GM18858 (cell line): ENCODE data around the gene SCARB2.

Source experiments
- ATAC-seq: cut with Tn5 transposase; IDR thresholded peaks from one replicate; pipeline ENCODE4 v1.9.1; 2021; ENCODE audit not compliant: unreplicated experiment

SCARB2 gene

DNA sequence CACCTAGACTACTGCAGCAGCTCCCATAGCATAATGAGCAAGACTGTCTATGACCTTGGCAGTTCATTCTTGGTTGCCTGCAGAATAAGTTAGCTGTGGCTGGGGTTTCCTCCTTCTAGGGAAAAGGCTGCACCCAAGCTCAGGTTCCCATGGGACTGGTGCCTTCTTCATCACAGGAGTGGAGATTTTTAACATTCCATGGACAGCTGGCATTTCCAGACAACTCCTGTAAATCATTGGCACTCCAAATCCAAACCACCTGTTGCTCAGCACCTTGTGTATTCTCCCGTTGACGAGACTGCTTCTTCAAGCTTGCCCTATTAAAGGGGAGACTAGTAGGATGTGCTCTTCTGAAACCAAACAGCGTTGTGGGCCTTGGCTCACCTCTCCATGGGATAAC lies 57.6 kb downstream of the SCARB2 start:
- no peak for ATAC-seq

DNA sequence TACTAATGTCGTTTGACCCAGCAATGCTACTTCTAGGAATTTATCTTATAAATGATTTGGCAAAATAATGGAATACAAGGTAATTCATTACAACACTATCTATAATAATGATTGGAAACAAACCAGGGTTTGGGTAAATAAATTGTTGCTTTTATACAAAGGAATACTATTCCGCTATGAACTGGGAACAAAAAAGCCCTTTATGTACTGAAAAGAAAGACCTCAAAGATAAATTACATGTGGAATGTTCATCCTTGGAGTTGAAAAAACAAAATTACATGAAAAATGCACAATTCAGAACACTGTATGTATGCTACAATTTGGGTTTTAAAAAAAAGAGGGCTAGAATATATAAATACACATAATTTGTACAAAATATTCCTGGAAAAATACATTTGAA lies 60.3 kb downstream of the SCARB2 start:
- no peak for ATAC-seq

DNA sequence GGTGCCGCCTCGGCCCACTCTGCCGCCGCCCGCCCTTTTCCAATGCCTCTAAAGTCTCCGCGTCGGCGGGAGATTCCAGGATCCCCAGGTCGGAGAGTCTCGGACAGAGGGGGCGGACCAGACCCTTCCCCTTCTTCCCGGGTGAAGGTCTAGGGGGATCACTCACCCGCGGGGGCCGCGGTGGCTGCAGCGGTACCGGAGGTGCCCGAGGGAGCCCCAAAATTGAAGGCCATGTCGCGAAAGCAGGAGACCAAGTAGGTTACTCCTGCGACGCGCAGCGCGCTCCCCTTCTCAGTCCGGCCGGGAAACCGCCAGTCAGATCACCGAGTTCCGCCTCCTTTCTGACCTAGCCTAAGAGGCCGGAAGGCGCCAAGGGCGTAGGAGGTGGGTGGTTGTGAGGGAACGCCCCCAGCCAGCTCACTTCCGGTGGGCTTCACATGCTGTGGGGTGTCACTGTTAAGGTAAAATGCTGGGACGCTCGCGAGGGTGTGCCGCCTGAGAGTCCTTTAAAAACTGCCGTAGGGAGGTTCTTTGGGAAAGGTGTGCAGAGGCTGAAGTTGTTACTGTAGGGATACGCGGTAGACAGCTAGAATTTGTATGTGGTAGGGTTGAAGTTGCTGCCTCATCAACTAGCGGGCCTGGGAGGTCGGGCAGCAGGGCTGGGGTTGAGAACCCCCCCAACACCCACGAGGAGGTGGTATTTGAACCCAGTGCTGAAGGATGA lies 65.3 kb downstream of the SCARB2 start, which contains the start of gene NUP54:
NUP54 (minus strand) TSS at position 256 of the 724 bp plus-strand sequence; CDS start at position 233, 23 bp downstream.
- ATAC-seq = peak; percentile 97

DNA sequence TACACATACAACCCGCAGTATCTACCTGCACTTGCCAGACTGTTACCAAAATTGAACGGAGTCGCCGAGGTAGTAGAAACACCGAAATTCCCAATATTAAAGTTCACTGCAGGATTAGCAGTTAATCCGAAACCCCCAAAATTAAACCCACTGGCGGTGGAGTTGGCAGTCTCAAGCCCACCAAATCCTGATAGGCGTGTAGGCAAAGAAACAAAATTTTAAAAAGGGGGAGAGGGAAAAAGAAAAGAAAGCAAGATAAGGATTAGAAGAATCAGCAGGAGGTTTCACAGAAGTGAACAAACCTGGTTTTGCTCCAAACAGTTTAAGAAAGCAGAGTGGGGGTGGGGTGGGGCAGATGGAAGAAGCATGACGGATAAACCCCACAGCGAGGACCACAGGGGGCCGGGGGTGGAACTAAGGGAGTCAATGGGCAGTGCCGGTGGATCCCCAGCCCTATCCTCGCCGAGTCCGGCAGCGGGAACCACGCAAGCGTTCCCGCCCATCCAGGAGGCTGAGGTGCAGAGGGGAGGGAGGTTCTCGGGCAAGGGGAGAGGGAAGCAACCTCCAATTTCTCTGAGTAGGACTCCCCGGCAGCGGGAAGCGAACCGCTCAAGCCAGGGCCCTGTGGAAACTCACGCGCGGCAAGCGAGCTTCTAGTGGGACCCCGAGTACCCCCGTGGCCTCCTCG lies 66.0 kb downstream of the SCARB2 start:
- peak; percentile 19 for ATAC-seq

DNA sequence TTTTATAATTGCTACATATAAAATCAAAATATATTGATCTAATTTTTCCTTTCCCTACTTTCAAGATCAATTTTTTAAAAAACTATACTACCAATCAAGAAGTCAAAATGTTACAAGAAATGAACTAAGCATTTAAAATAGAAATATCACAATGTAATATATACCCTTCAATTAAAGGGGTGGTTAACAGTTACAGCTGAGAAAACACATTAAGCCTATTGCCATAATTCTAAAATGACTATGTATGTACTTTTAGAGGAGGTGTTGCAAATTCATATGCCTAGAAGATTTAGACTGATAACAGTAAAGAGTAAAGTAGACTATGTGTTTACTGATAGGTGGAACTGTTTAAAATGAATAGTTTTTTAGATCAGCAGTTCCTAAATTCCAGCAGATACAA lies 69.1 kb downstream of the SCARB2 start:
- no peak for ATAC-seq

DNA sequence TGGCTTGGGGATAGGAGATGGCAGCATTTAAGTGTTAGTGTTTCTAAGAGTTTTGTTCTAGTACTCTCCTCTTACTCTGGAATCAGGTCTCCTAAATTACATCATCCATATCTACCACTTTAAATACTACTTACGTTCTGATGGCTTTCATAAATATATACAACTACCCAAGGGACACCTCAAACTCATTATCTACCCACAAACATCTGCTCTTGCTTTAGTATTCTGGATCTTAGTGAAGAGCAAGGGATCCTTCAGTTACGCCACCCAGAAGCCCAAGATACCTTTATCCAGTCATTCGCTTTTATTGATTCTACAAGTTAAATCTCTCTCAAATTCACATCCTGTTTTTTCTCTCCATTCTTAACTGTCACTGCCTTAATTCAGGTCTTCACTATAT lies 72.4 kb downstream of the SCARB2 start:
- no peak for ATAC-seq

DNA sequence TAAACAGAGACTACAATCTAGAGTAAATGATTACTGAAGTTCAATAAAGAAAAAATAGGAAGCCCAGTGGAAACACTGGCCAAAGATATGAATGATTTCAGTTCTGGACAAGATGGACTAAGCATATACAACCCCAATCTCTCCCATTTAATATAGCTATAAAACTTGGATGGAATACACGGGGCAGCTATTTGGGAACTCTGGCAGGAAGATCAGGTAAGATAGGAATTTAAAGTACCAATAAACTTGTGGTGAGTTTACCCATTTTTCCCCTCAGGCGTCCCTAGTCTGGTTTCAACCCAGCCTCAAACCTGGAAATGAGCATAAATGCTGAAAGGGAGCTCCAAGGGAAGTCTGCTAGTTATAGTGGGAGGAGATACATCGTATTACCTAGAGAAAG lies 85.9 kb downstream of the SCARB2 start:
- no peak for ATAC-seq

DNA sequence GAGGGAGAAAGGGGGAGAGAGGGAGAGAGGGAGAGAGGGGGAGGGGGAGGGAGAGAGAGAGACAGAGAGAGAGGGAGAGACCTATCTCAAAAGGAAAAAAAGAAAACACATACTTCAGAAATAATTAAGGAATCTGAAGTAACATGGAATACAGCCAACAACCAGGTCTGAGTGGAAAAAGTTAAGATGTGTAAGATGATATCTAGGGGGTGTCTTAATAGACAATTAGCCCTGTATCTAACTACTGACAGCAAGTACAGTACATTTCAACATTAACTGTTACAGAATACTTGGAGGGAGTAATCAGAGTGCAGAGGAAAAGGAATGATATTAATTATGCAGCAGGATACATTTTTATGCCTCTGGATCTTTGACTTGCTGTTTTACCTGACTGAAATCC lies 87.8 kb downstream of the SCARB2 start:
- no peak for ATAC-seq

DNA sequence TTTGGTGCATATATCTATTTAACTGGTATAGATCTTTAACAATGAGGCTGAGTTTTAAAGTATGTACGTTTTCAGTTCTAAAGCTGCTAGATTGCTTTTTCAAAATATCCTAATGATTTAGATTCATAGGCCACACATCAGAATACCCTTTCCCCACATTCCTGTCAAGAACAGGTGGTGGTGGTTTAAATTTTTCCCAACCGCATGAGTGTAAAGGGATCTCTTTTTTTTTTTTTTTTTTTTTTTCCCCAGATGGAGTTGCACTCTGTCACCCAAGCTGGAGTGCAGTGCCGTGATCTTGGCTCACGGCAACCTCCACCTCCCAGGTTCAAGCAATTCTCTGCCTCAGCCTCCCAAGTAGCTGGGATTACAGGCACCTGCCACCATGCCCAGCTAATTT lies 93.4 kb downstream of the SCARB2 start:
- no peak for ATAC-seq

DNA sequence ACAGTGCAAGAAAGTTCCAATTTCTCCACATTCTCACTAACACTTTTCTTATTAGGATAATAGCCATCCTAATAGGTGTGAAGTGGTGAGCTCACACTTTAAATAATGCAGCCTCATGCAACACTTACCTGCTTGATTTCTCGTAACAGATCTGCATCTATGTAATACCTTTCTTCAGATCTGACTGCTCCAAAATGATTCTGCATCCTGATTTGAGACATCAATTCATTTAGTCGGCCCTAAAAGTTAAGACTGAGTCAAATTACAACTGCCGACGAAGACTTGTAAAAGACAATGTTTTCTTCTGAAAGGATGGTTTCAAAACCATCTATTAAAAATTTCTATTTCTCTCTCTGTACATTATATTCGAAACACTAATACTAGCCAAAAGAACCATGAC lies 96.1 kb downstream of the SCARB2 start:
- ATAC-seq = no peak

DNA sequence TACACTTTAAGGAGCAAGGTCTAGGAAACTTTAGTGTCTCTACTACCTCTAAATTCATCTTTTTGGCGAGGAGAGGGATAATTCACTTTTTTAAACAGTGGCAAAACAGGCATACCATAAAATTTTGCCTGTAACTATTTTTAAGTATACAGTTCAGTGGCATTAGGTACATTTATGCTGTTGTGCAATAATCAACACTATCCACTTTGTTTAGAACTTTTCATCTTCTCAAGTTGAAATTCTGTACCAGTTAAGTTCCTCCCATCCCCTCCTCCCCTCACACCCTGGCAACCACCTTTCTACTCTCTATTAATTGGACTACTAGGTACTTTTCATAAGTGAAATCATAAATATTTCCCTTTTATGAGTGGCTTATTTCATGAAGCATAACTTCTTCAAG lies 96.8 kb downstream of the SCARB2 start:
- no peak for ATAC-seq
